MM.1S (cell line): Measurements from ENCODE around the gene ZNF512.

ENCODE experiments used
- DNase-seq: peaks from one replicate; pipeline ENCODE4 v3.0.0-alpha.2; 2015
- H2AFZ ChIP-seq: fragments of 300-600 bp; sonication (generic); 2 replicates; pipeline ENCODE4 v1.6.0; 2016; ENCODE audit warnings: antibody characterized with exemption, low read length
- H3F3A ChIP-seq: fragments of 300-600 bp; sonication (generic); 2 replicates; pipeline ENCODE4 v1.6.1; 2016; ENCODE audit warnings: mild to moderate bottlenecking, antibody characterized with exemption, low read length, moderate library complexity, mixed read lengths; ENCODE audit not compliant: insufficient read depth
- H3K27ac ChIP-seq: fragments of 300-600 bp; sonication (generic); 2 replicates; pipeline ENCODE4 v1.5.1; 2016; ENCODE audit warnings: mild to moderate bottlenecking, low read length
- H3K27me3 ChIP-seq: fragments of 300-600 bp; sonication (generic); replicated peaks from 2 replicates; pipeline ENCODE4 v1.6.0; 2016; ENCODE audit warnings: low read length; ENCODE audit not compliant: insufficient read depth
- H3K36me3 ChIP-seq: fragments of 300-600 bp; sonication (generic); replicated peaks from 2 replicates; pipeline ENCODE4 v1.6.1; 2016; ENCODE audit warnings: mild to moderate bottlenecking, low read length, mixed read lengths; ENCODE audit not compliant: insufficient read depth
- H3K4me1 ChIP-seq: fragments of 300-600 bp; sonication (generic); 2 replicates; pipeline ENCODE4 v1.6.1; 2016; ENCODE audit warnings: low read length, mixed read lengths
- H3K4me2 ChIP-seq: fragments of 300-600 bp; sonication (generic); 2 replicates; pipeline ENCODE4 v1.6.0; 2016; ENCODE audit warnings: low read depth, low read length
- H3K4me3 ChIP-seq: fragments of 300-600 bp; sonication (generic); 2 replicates; pipeline ENCODE4 v1.5.1; 2016; ENCODE audit warnings: low read length, mixed read lengths
- H3K79me2 ChIP-seq: fragments of 300-600 bp; sonication (generic); 2 replicates; pipeline ENCODE4 v1.6.1; 2016; ENCODE audit warnings: mixed run types, low read length, mixed read lengths
- H3K9ac ChIP-seq: fragments of 300-600 bp; sonication (generic); 2 replicates; pipeline ENCODE4 v1.6.1; 2016; ENCODE audit warnings: low read length, mixed read lengths
- H3K9me2 ChIP-seq: fragments of 300-600 bp; sonication (generic); replicated peaks from 2 replicates; pipeline ENCODE4 v1.6.1; 2016; ENCODE audit warnings: mild to moderate bottlenecking, low read length, mixed read lengths; ENCODE audit not compliant: insufficient read depth
- H3K9me3 ChIP-seq: fragments of 300-600 bp; sonication (generic); replicated peaks from 2 replicates; pipeline ENCODE4 v1.6.1; 2016; ENCODE audit warnings: mild to moderate bottlenecking, low read length, mixed read lengths; ENCODE audit not compliant: insufficient read depth
- H4K20me1 ChIP-seq: fragments of 300-600 bp; sonication (generic); 2 replicates; pipeline ENCODE4 v1.6.1; 2016; ENCODE audit warnings: mild to moderate bottlenecking, low read length, moderate library complexity, mixed read lengths; ENCODE audit not compliant: insufficient read depth
- EZH2 ChIP-seq: fragments of 300-600 bp; sonication (generic); optimal IDR thresholded peaks from 2 replicates; pipeline ENCODE3; 2017; ENCODE audit warnings: low read depth, mild to moderate bottlenecking, antibody characterized with exemption, low read length, mixed read lengths
- EZH2phosphoT487 ChIP-seq: fragments of 300-600 bp; sonication (generic); IDR thresholded peaks from 2 replicates; pipeline ENCODE4 v1.6.1; 2018; ENCODE audit warnings: antibody characterized with exemption, low read length
- TF ChIP-seq, protein P1 (sequence below): fragments of 300-600 bp; sonication (generic); IDR thresholded peaks from 2 replicates; pipeline ENCODE4 v1.5.1; 2016; ENCODE audit warnings: antibody characterized with exemption, low read length, mixed read lengths

Gene ZNF512

DNA sequence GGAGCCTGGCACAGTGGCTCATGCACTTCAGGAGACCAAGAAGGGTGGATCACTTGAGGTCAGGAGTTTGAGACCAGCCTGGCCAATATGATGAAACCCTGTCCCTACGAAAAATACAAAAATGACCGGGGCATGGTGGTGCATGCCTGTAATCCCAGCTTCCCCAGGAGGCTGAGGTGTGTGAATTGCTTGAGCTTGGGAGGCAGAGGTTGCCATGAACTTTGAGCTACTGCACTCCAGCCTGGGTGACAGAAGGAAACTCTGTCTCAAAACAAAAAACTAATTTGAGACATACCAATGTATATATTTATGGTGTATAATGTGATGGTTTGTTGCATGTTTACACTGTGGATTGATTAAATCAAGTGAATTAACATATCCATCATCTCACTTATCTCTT lies 21.8 kb upstream of the ZNF512 start:
- H3K27me3 ChIP-seq = peaks cover 6% of the 10 kb centered on the region; the same call in 1 of the 2 replicates
- H3K4me1 ChIP-seq = no peaks in the 10 kb centered on the region
- H3K9ac ChIP-seq = no peak overlapping the region
- no peaks in the 10 kb centered on the region for H3K79me2 ChIP-seq
- H3K9me3 ChIP-seq = no peaks in the 10 kb centered on the region
- no peaks in the 10 kb centered on the region for H3K9me2 ChIP-seq
- no peak overlapping the region for H3K27ac ChIP-seq
- no peak for DNase-seq
- TF ChIP-seq EZH2 (no peak), EZH2phosphoT487 (no peak)
- TF ChIP-seq, protein P1, sequence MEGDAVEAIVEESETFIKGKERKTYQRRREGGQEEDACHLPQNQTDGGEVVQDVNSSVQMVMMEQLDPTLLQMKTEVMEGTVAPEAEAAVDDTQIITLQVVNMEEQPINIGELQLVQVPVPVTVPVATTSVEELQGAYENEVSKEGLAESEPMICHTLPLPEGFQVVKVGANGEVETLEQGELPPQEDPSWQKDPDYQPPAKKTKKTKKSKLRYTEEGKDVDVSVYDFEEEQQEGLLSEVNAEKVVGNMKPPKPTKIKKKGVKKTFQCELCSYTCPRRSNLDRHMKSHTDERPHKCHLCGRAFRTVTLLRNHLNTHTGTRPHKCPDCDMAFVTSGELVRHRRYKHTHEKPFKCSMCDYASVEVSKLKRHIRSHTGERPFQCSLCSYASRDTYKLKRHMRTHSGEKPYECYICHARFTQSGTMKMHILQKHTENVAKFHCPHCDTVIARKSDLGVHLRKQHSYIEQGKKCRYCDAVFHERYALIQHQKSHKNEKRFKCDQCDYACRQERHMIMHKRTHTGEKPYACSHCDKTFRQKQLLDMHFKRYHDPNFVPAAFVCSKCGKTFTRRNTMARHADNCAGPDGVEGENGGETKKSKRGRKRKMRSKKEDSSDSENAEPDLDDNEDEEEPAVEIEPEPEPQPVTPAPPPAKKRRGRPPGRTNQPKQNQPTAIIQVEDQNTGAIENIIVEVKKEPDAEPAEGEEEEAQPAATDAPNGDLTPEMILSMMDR = no peak
- H3K4me3 ChIP-seq = no peak overlapping the region
- H2AFZ ChIP-seq = no peak overlapping the region
- no peak overlapping the region for H3K4me2 ChIP-seq
- H3K36me3 ChIP-seq = no peaks in the 10 kb centered on the region
- no peaks in the 10 kb centered on the region for H3F3A ChIP-seq
- H4K20me1 ChIP-seq = no peaks in the 10 kb centered on the region

DNA sequence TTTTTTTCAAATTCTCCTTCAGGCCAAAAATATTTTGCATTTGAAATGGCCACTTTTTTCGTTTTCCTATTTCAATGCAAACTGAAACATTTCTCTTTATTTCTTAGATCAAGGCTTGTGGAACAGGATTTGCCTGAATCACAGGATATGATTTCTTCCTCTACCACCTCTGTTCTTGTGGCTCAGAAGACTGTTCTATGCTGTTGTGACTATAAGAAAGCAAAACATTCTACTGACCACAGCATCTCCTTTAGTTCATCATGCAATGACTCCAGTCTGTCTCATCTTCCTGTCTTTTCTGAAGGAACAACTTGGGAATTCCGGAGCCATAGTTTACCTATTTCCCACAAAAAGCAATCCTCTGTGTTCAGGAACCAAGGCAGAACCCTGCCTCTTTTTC lies 16.2 kb upstream of the ZNF512 start:
- no peak overlapping the region for H3K27ac ChIP-seq
- H3K36me3 ChIP-seq = no peaks in the 10 kb centered on the region
- TF ChIP-seq EZH2phosphoT487 (no peak), EZH2 (no peak)
- TF ChIP-seq, protein P1 = no peak
- H3K9me3 ChIP-seq = no peaks in the 10 kb centered on the region
- H3K4me3 ChIP-seq = no peak overlapping the region
- DNase-seq = no peak
- H2AFZ ChIP-seq = no peak overlapping the region
- no peaks in the 10 kb centered on the region for H3F3A ChIP-seq
- no peak overlapping the region for H3K9ac ChIP-seq
- H3K9me2 ChIP-seq = no peaks in the 10 kb centered on the region
- H3K4me2 ChIP-seq = no peak overlapping the region
- H3K27me3 ChIP-seq = no peaks in the 10 kb centered on the region
- H3K79me2 ChIP-seq = no peaks in the 10 kb centered on the region
- no peaks in the 10 kb centered on the region for H4K20me1 ChIP-seq
- no peaks in the 10 kb centered on the region for H3K4me1 ChIP-seq

DNA sequence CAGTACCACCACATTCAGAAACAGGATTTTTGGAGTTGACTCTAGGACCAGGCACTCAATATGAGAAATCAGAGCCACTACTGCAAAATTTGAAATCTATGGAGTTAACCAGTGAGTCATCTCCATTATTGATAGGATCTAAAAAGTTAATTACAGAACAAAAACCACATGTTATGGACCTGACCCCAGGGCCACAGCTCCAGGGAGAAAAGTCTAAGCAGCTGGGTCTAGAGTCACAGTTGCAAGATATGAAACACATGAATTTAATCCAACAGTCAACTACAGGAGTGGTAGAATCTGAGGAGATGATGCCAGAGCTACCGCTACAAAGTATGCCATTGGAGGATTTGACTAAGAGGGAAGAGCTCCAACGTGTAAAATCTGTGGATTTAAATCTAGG lies 13.4 kb upstream of the ZNF512 start:
- Histone ChIP-seq H3K4me2 (no peak overlapping the region), H3K4me1 (no peaks in the 10 kb centered on the region), H3K36me3 (no peaks in the 10 kb centered on the region), H3K27ac (no peak overlapping the region), H3K9me2 (no peaks in the 10 kb centered on the region), H3K4me3 (no peak overlapping the region), H3K9me3 (no peaks in the 10 kb centered on the region), H3K27me3 (no peaks in the 10 kb centered on the region), H2AFZ (no peak overlapping the region), H4K20me1 (no peaks in the 10 kb centered on the region), H3K9ac (no peak overlapping the region), H3F3A (no peaks in the 10 kb centered on the region), H3K79me2 (no peaks in the 10 kb centered on the region)
- no peak for DNase-seq
- no peak for TF ChIP-seq EZH2
- no peak for TF ChIP-seq EZH2phosphoT487
- TF ChIP-seq, protein P1 = no peak

DNA sequence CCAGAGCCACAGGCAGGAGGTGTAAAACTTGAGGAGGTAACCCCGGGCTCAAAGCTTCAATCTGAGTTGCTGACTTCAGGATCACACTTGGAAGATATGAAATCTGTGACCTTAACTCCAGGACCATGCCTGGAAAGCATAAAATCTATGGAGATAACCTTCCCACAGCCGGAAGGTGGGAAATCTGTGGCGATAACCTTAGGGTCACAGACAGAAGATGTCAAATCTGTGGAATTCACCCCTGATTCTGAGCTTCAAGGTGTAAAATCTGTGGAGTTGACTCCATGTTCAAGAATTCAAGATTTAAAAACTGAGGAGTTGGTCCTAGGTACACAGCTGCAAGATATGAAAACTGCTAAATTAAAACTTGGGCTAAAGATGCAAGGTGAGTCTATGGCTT lies 11.6 kb upstream of the ZNF512 start:
- TF ChIP-seq EZH2phosphoT487 (no peak), EZH2 (no peak)
- TF ChIP-seq, protein P1 = no peak
- Histone ChIP-seq H3K27ac (no peak overlapping the region), H3F3A (no peaks in the 10 kb centered on the region), H3K79me2 (no peaks in the 10 kb centered on the region), H2AFZ (no peak overlapping the region), H3K9me3 (no peaks in the 10 kb centered on the region), H3K4me2 (no peak overlapping the region), H3K9me2 (no peaks in the 10 kb centered on the region), H3K4me3 (no peak overlapping the region), H4K20me1 (no peaks in the 10 kb centered on the region), H3K27me3 (no peaks in the 10 kb centered on the region), H3K4me1 (no peaks in the 10 kb centered on the region), H3K9ac (no peak overlapping the region), H3K36me3 (no peaks in the 10 kb centered on the region)
- DNase-seq = no peak
